ENCODE data around the gene FNIP1.

GRCh38 chr5:131735393-131735792 lies 61.4 kb downstream of the FNIP1 start:
- no peak for TF ChIP-seq CTCF (IDR thresholded peaks at IDR 0.05; ENCODE audit: insufficient read depth, low read length, poor library complexity, severe bottlenecking)
- no peak for TF ChIP-seq EZH2phosphoT487 (conservative IDR thresholded peaks at IDR 0.05; ENCODE audit: low read length)

Data from SU-DHL-6 (cell line).